GM23248 (cell line): ENCODE data around the gene TAS1R2. TPM values are rescaled to one million over a fixed set of nuclear protein-coding genes. Genes with fewer than 3 reads are reported as not detected.
A peak's percentile ranks its signal among the peaks of the same experiment; 100 is the strongest.

Experiments used
- DNase-seq: peaks from one replicate; pipeline ENCODE4 v3.0.0-alpha.2; 2015
- H2AFZ ChIP-seq: fragments of 200-600 bp; sonication (generic); 2 replicates; pipeline ENCODE4 v1.6.1; 2016; ENCODE audit warnings: antibody characterized with exemption
- H3F3A ChIP-seq: fragments of 200-600 bp; sonication (generic); 2 replicates; pipeline ENCODE4 v1.6.1; 2016; ENCODE audit warnings: mild to moderate bottlenecking, antibody characterized with exemption, mixed run types; ENCODE audit not compliant: insufficient read depth
- H3K27ac ChIP-seq: fragments of 200-600 bp; sonication (generic); 2 replicates; pipeline ENCODE4 v1.5.1; 2016; ENCODE audit warnings: mild to moderate bottlenecking
- H3K27me3 ChIP-seq: fragments of 200-600 bp; sonication (generic); replicated peaks from 2 replicates; pipeline ENCODE4 v1.6.1; 2016; ENCODE audit warnings: mild to moderate bottlenecking; ENCODE audit not compliant: insufficient read depth
- H3K36me3 ChIP-seq: fragments of 200-600 bp; sonication (generic); 2 replicates; pipeline ENCODE4 v1.6.1; 2016; ENCODE audit warnings: low read depth, mild to moderate bottlenecking
- H3K4me1 ChIP-seq: fragments of 200-600 bp; sonication (generic); 2 replicates; pipeline ENCODE4 v1.6.1; 2016; ENCODE audit warnings: mild to moderate bottlenecking; ENCODE audit not compliant: insufficient read depth
- H3K4me2 ChIP-seq: fragments of 200-600 bp; sonication (generic); one replicate; pipeline ENCODE4 v1.6.1; 2016; ENCODE audit warnings: mild to moderate bottlenecking; ENCODE audit not compliant: unreplicated experiment
- H3K4me3 ChIP-seq: fragments of 200-600 bp; sonication (generic); 2 replicates; pipeline ENCODE4 v1.5.1; 2016; ENCODE audit warnings: mild to moderate bottlenecking
- H3K79me2 ChIP-seq: fragments of 200-600 bp; sonication (generic); 2 replicates; pipeline ENCODE4 v1.6.1; 2016; ENCODE audit warnings: mild to moderate bottlenecking; ENCODE audit not compliant: insufficient read depth
- H3K9ac ChIP-seq: fragments of 200-600 bp; sonication (generic); 2 replicates; pipeline ENCODE4 v1.6.1; 2016; ENCODE audit warnings: mild to moderate bottlenecking
- H3K9me2 ChIP-seq: fragments of 200-600 bp; sonication (generic); 2 replicates; pipeline ENCODE4 v1.6.1; 2016; ENCODE audit warnings: mixed run types, mild to moderate bottlenecking, moderate library complexity; ENCODE audit not compliant: insufficient read depth
- H3K9me3 ChIP-seq: fragments of 200-600 bp; sonication (generic); one replicate; pipeline ENCODE4 v1.6.1; 2017; ENCODE audit warnings: low read depth
- H4K20me1 ChIP-seq: fragments of 200-600 bp; sonication (generic); 2 replicates; pipeline ENCODE4 v1.6.0; 2016; ENCODE audit not compliant: insufficient read depth
- EZH2 ChIP-seq: fragments of 200-600 bp; sonication (generic); IDR thresholded peaks from 2 replicates; pipeline ENCODE4 v1.6.1; 2018; ENCODE audit warnings: antibody characterized with exemption, mild to moderate bottlenecking; ENCODE audit not compliant: insufficient read depth, poor library complexity, severe bottlenecking
- EZH2phosphoT487 ChIP-seq: fragments of 200-600 bp; sonication (generic); IDR thresholded peaks from 2 replicates; pipeline ENCODE4 v1.6.1; 2018; ENCODE audit warnings: antibody characterized with exemption, moderate library complexity, mild to moderate bottlenecking, low read depth; ENCODE audit not compliant: insufficient read depth
- WGBS, 2 experiments: methylation state at CpG; one replicate each; pipeline ENCODE4 v1.1.6; 2015 to 2017; ENCODE audit warnings: low lambda C conversion rate in 2 of 2, low coverage in 1 of 2; ENCODE audit errors: missing lambda C conversion rate in 2 of 2; 5-methylcytosine and 5-hydroxymethylcytosine counted together
- in situ Hi-C: fragments of 300-500 bp; cut with MboI; formaldehyde crosslinking; loops from 2 replicates; pipeline ENCODE4 v1.15.0; 2020
- polyA plus RNA-seq: library from polyadenylated mRNA; unstranded; fragments of >200 nt; fragmentation: Nextera tagmentation; extraction: Ambion mirVana; gene quantifications from 2 replicates; pipeline ENCODE4 v1.2.1, GENCODE V29; 2016
- total RNA-seq: library from RNA; depleted of rRNA; stranded (reverse); fragments of >200 nt; shearing (Covaris generic); gene quantifications from 2 replicates; pipeline ENCODE4 v1.2.3, GENCODE V29; 2014

TAS1R2 gene
- total and polyA plus RNA-seq, 2 experiments from 2014 or later: not detected

- Histone ChIP-seq H3K9ac (no peak overlapping the region), H3K36me3 (no peaks in the 10 kb centered on the region), H3K27ac (no peak overlapping the region), H3F3A (no peaks in the 10 kb centered on the region), H3K4me2 (no peak overlapping the region), H4K20me1 (no peaks in the 10 kb centered on the region), H2AFZ (no peak overlapping the region), H3K79me2 (no peaks in the 10 kb centered on the region), H3K4me1 (no peaks in the 10 kb centered on the region), H3K27me3 (peaks cover 15% of the 10 kb centered on the region), H3K4me3 (no peak overlapping the region), H3K9me3 (no peaks in the 10 kb centered on the region), H3K9me2 (no peaks in the 10 kb centered on the region)
- no peak for DNase-seq
- in situ Hi-C loops: no loop called here
- TF ChIP-seq EZH2: no peak
- no peak for TF ChIP-seq EZH2phosphoT487
- 19 to 27% methylated on average over 9 to 10 of the region's 10 CpGs for WGBS, 2 experiments
Measured at GRCh38 chr1:18807334-18808063, 52.0 kb downstream of the TAS1R2 start.

- TF ChIP-seq EZH2 (no peak), EZH2phosphoT487 (no peak)
- peaks cover 6% of the 10 kb centered on the region for H3K27me3 ChIP-seq
- WGBS, 2 experiments: 58 to 60% methylated on average over 6 to 7 of the region's 7 CpGs
- no peak overlapping the region for H3K4me3 ChIP-seq
- peak; percentile 36 for DNase-seq
- no peaks in the 10 kb centered on the region for H4K20me1 ChIP-seq
- H3K9me2 ChIP-seq: no peaks in the 10 kb centered on the region
- in situ Hi-C loops: no loop called here
- H3K36me3 ChIP-seq: no peaks in the 10 kb centered on the region
- H2AFZ ChIP-seq: no peak overlapping the region
- no peaks in the 10 kb centered on the region for H3K4me1 ChIP-seq
- H3F3A ChIP-seq: no peaks in the 10 kb centered on the region
- H3K9me3 ChIP-seq: no peaks in the 10 kb centered on the region
- no peaks in the 10 kb centered on the region for H3K79me2 ChIP-seq
- H3K27ac ChIP-seq: no peak overlapping the region
- no peak overlapping the region for H3K4me2 ChIP-seq
- H3K9ac ChIP-seq: no peak overlapping the region
Measured at GRCh38 chr1:18805925-18806849, 53.3 kb downstream of the TAS1R2 start.

- Histone ChIP-seq H3K9ac (no peak overlapping the region), H3K27ac (no peak overlapping the region), H3K27me3 (peaks cover 3% of the 10 kb centered on the region), H3K9me2 (no peaks in the 10 kb centered on the region), H3K4me2 (no peak overlapping the region), H3K9me3 (no peaks in the 10 kb centered on the region), H4K20me1 (no peaks in the 10 kb centered on the region), H3F3A (no peaks in the 10 kb centered on the region), H3K79me2 (no peaks in the 10 kb centered on the region), H3K36me3 (no peaks in the 10 kb centered on the region), H2AFZ (no peak overlapping the region), H3K4me3 (no peak overlapping the region), H3K4me1 (no peaks in the 10 kb centered on the region)
- DNase-seq: peak; percentile 21
- TF ChIP-seq EZH2phosphoT487 (no peak), EZH2 (no peak)
- in situ Hi-C loops: no loop called here
- whole genome bisulfite sequencing, 2 experiments: 28 to 30% methylated on average over 15 of the region's 15 CpGs
Measured at GRCh38 chr1:18805150-18805879, 54.1 kb downstream of the TAS1R2 start.

GRCh38 chr1:18803851-18804250 lies 55.6 kb downstream of the TAS1R2 start:
- Histone ChIP-seq H3K4me2 (no peak overlapping the region), H3K27ac (no peak overlapping the region), H3K79me2 (no peaks in the 10 kb centered on the region), H4K20me1 (no peaks in the 10 kb centered on the region), H3K9ac (no peak overlapping the region), H3K27me3 (no peaks in the 10 kb centered on the region), H3K36me3 (no peaks in the 10 kb centered on the region), H3F3A (no peaks in the 10 kb centered on the region), H3K4me1 (no peaks in the 10 kb centered on the region), H2AFZ (no peak overlapping the region), H3K4me3 (no peak overlapping the region), H3K9me3 (no peaks in the 10 kb centered on the region), H3K9me2 (no peaks in the 10 kb centered on the region)
- 9 to 12% methylated on average over 10 of the region's 10 CpGs for WGBS, 2 experiments
- no peak for DNase-seq
- in situ Hi-C loops: no loop called here
- TF ChIP-seq EZH2phosphoT487: no peak
- TF ChIP-seq EZH2: no peak
